Effector CD4-positive, alpha-beta T cell (primary cell): ENCODE data around the gene GOLPH3.

Experiments used
- DNase-seq: peaks from one replicate; pipeline ENCODE4 v3.0.0-alpha.2; 2020

The GOLPH3 gene

DNA sequence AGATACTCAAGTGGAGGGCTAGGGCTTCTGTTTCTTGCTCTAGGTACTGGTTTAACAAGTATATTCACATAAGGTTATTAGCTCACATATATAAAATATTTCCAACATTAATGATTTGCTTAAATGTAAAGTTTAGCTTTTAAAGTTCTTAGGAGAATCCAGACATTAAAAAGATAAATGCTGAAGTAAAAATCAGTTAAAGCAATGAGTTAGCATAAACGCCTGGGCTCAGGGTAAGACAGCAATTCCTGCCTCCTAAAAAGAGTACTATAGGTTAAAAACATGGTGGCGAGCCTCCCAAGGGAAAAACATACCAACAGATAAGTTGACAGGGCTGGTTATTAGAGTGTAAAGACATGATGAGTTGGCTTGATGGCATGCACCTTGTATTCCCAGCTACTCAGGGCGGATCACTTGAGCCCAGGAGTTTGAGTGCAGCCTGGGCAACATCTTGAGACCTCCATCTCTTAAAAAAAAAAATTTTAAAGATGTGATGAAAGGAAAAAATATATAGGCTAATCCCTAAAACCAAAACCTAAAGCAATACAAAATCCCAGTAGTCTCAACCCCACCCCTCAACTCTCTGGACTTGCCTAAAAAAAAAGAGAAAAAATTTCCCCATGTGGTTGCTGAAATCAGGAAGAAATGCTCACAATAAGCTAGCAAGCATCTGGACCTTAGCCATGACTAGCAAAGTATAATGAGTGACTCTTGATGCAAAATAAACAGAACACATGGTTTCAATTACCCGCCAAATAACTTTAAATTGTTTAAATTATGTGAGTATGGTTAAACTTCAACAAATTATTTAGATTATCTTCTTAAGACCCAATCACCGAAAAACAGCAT, 3.6 kb downstream of the GOLPH3 start:
- DNase-seq: no peak

DNA sequence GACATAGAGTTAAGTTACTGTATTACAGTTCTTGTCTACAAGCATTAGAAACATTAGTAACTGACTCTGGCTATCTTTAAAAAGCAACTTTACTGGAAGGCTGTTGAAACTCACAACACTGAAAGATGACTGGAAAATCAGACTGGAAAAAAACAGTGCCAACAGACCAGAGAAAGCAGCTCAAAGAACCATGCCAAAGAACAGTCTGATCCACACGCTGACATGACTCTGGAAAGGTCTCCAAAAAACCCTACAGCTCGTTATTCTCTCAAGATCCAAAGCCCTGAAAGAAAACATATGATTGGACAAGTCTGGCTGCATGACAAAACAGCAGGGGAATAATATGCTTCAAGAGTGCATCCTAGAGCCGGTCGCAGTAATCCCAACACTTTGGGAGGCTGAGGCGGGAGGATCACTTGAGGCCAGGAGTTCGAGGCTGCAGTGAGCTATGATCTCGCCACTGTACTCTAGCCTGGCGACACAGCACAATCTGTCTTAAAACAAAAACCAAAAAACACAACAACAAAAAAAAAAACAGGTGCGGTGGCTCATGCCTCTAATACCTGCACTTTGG, 5.6 kb downstream of the GOLPH3 start:
- DNase-seq: no peak

DNA sequence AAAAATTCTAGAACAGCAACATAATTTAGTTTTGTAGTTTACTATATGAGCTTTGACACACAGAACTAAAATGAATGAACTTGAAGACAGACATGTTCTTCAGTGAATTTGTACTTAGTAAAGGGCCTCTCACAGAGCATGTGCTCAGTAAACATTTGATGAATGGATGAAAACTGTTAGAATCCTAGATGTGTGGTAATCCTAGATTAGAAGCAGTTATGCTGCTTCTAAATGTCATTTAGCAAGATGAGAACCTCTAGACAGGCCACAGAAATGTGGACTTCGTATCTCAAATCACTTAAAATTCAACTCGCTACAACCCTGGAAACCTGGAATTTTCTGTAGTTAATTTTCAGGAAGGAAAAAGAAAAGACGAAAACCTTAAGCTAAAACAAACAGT, 8.5 kb downstream of the GOLPH3 start:
- no peak for DNase-seq

DNA sequence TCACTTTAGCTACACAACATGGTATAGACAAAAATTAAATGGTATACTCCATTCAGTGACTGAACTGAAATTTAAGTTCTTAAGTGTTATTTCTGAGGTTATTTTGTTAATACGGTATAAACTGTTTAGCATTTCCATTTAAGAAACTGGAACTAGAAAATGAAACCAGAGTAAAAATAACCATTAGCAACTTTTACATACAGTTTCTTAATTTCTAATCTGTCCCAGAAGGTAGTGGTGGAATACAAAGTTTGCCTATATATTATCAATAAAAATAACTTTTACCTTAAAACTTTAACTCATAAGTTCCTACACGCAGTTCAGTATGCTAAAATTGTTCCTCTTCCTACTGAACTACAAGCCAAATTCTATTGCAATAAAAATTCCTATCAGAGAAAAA, 10.3 kb downstream of the GOLPH3 start:
- no peak for DNase-seq

DNA sequence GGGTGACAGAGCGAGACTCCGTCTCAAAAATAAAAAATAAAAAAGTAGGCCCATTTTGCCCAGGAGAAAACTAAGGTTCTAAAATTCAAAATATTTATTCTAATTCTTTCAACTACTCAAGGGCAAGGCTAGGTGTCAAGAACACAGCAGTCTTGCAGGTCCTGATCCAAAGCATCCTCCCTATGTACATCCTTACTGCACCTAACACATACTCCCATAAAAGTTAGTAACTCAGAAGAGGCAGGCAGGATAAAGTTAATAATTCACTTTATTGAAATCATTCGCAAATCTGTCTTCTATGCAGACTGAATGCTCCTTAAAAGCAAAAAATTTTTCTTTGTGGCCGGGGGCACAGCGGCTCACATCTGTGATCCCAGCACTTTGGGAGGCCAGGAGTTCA, 11.1 kb downstream of the GOLPH3 start:
- no peak for DNase-seq

DNA sequence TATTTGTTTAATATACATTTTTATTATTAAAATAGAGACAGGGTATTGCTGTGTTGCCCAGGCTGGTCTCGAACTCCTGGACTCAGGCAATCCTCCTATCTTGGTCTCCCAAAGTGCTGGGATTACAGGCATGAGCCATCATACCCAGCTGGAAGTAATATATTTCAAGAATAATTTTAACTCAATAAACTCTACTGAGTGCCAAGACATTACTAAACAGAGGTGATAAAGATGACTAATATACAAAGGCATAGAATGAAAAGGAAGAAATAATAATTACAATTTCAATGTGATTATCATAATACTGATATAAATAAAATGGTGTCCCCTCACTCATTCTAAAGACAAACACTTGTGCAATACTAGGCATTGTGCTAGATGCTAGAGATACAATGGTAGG, 13.9 kb downstream of the GOLPH3 start:
- no peak for DNase-seq

DNA sequence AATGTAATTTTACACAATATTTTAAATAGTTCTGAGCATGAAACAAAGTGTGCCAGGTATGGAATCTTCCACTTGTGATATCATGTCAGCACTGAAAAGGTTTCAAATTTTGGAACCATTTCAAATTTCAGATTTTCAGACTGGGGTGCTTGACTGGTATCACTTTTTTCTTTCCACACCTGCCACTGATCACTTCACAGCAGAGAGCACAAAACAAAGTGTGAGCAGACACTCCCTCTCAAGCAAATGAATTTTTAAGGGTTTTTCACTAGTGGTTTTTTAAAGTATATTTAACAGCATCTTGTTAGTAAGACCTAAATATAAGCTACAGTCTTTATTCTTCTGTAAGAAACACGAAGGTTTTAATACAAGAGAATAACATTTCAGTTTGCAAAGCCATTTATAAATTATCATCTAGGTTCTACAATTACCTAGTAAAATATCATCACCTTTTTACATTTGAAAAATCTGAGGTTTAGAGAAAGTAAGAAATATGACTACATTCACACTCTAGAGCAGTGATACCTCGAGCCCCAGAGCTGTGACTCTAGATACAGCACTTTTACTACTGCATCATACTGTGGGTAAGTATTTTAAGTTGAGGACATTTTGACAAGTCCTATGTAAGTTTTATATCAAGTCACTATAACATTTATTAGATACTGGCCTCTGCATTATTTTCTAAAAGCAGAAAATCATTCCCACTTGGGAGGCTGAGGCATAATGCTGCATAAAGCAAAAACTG, 14.6 kb downstream of the GOLPH3 start:
- DNase-seq: no peak

DNA sequence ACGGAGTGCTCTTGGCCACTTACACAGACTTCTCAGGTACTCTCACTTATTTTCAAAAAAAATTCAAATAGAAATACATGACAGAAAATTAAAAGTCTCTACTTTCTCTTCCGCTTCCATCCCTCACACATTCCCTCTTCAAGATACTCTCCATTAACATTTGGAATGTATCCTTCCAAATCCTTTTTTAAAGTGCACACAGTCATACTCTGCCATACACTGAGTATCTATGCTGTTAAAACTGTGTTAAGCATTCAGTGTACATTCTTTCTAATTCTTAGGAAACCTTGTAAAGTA, 15.5 kb downstream of the GOLPH3 start:
- DNase-seq: no peak

DNA sequence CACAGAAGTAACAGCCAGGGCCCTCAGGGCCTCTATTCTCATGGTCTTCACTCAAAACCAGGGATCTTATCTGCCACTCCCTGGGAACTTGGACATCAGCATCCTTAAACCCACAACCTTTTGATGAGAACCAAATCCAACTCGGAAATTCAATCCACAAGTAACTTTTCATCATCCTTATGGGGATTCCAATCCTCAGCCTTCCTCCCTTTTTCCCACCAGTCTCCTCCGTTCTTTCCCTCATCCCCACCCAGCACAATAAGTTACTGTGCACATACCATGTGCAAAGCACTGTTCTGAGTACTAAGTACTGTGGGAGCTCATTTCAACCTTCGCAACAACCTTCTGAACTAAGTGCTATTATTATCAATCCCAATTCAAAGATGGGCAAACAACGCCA, 17.0 kb downstream of the GOLPH3 start:
- DNase-seq: no peak

DNA sequence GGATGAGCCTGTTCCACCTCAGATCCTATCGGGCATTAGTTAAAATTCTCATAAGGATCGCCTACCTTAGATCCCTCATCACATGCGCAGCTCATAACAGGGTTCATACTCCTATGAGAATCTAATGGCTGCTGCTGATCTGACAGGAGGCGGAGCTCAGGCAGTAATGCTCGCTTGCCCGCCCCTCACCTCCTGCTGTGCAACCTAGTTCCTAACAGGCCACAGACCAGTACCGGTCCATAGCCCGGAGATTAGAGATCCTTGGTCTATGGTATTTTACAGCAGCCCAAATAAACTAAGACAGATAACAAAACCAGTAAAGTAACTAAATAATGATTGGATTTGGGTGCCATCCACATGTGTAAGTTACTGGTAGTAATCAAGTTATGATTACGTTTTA, 17.5 kb downstream of the GOLPH3 start:
- no peak for DNase-seq

DNA sequence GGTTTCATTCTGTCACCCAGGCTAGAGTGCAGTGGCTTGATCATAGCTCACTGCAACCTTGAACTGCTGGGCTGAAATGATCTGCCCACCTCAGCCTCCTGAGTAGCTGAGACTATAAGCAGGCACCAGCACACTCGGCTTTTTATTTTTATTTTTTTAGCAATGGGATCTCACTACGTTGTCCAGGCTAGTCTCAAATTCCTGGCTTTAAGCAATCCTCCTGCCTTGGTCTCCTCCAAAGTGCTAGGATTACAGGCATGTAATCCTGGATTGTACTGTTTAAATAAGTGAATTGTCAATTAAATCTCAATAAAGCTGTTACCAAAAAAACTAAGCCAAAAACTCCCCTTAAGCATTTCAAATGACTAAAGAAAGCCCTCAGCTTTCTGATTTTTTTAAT, 18.9 kb downstream of the GOLPH3 start:
- DNase-seq: no peak

DNA sequence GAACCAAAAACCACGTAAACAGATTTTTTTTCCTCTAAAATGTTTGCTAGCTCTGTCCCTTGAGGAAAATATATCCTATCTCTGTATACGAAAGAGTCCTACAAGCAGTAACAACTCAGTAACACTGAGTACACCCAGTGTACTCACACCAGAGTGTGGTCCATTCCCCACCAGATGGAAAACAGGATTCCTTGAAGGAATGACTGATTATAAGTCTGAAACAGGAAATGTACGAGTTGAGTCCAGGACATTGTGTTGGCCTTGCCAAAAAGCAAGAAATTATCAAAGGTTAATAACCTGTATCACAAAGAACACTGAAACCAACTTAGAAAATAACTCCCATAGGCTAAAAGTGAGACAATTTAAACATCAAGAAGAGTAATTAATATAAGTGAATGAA, 20.4 kb downstream of the GOLPH3 start:
- no peak for DNase-seq

DNA sequence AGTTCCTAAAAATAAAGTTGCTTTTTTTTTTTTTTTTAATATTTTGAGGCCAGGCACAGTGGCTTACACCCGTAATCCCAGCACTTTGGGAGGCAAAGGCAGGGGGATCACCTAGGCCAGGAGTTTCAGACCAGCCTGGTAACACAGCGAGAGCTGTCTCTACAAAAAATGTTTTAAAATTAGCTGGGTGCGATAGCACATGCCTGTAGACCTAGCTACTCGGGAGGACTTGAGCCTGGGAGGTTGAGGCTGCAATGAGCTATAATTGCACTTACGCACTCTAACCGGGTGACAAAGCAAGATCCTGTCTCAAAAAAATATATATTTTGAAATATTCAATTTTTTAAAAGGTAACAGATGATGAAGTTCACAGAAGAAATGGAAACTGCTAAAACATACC, 22.9 kb downstream of the GOLPH3 start:
- DNase-seq: no peak

DNA sequence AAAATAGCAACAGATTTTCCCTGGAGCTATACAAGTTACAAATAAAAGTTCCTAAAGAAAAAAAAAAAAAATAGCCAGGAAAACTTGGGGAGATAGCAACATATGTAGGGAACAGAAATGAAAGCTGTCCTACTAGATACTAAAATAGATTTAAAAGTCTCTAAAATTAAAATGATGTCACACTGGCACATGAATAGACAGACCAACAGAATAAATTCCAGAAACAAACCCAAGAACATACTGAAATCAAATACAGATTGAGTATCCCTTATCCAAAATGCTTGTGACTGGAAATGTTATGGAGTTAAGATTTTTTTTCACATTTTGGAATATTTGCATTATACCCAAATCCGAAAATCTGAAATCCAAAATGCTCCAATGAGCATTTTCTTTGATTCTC, 23.8 kb downstream of the GOLPH3 start:
- no peak for DNase-seq

DNA sequence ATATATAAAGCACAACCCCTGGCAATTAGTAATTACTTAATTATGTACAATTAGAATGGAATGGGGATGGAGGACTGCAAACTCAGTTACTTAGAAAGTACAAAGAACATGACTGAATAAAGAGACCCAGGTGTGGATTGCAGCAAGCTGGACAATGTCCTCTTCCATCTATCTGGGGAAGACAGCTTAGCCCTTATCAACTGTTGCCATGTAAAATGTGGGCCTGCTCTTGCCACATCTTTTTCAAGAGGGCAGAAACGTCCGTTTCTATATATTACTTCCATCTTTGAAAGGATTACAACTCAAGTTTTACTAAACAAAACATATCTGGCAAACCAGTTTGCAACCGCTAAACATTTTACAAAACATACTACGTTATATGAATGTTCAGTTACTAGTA, 26.2 kb downstream of the GOLPH3 start:
- DNase-seq: no peak

DNA sequence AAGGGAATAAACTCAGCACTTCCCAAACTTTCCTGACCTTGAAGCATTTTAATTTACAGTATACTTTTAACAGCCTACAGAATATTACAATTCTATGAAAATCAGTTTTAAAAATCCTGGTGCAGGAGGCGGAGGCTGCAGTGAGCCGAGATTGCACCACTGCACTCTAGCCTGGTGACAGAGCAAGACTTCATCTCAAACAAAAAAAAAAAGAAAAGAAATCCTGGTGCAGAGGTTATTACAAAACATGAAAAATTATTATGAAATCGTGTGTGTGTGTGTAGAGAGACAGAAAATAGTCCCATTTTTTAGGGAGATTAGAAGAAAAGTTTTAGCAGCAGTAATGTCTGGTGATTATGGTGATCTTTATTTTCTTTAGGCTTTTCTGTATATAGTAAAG, 26.9 kb downstream of the GOLPH3 start:
- no peak for DNase-seq

DNA sequence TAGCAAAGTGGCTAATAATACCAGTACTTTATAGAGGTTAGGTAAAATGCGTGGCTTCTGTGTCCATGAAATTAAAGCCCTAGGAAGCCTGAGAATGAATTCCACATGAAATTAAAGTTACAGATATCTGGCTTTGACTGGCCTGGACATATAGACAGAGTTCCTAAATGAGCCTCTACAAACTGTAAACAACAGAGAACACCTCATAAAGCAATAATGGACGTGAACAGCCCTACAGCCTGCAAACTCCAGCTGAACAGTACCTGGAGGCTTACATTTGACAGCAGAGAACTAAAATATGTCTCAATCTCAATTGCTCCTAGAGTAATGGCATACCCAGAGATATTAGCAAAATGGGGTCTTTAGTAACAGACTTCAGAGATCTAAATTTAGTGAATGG, 28.7 kb downstream of the GOLPH3 start:
- DNase-seq: no peak

DNA sequence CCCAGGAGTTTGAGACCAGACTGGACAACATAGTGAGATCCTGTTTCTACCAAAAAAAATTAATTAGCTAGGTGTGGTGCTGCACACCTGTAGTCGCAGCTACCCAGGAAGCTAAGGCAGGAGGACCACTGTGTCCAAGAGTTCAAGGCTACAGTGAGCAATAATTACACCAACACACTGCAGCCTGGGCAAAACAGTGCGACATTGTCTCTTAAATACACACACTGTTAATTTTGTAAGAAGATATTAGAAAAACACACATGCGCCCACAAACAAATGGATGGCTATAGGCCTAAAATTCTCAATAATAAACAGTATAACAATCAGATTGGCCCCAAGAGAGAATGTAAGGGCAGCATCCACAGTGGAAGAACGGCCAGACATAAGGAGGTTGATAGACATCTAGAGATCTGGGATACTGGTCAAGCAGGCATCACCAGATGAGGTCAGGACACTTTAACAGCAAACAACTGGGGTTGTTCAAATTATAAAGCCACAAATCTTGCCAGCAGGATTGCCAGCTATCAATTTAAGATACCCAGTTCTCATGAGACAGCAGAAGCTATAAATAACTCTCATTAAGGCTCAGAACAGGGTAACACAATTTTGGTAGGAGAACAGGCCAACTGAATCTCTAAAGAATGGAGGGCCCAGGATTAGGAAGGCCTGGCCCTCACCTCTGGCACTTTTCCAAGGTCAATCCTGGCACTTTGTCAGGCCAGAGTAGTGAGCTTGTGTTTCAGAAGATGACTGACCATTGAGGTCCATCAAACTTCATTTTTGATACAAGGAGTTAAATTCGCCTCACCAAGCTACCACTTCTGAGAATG, 29.5 kb downstream of the GOLPH3 start:
- no peak for DNase-seq

DNA sequence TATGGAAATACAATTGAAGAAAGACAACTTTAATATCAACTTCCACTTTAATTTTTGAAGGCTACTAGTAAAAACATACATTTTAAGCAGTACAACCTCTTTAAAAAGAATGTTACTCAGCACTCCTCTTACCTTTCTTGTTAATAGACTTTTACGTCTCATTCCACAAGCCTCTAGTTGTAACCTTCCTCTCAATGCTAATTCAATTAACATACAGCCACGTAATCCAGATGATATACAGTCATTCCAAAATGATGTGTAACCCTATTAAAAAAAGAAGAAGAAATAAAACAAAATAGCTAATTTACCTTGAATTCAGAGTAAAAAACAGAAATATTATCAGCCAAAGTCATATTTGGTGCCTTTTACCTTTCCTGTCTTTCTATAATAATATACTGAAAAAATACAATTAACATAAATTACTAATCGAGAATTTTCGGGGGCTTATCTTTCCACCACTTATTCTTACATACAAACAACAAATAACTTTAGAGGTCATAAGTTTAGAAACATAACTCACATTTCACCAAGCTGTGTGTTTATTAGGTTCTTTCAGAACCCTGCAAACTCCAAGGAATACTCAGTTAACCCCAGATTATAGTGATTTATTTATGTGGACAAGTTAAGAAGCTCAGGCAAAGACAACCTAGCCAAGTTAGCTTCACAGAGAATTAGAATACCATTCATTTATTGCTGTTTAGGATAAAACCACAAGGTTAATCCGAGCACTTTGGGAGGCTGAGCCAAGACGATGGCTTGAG, 30.3 kb downstream of the GOLPH3 start:
- no peak for DNase-seq

DNA sequence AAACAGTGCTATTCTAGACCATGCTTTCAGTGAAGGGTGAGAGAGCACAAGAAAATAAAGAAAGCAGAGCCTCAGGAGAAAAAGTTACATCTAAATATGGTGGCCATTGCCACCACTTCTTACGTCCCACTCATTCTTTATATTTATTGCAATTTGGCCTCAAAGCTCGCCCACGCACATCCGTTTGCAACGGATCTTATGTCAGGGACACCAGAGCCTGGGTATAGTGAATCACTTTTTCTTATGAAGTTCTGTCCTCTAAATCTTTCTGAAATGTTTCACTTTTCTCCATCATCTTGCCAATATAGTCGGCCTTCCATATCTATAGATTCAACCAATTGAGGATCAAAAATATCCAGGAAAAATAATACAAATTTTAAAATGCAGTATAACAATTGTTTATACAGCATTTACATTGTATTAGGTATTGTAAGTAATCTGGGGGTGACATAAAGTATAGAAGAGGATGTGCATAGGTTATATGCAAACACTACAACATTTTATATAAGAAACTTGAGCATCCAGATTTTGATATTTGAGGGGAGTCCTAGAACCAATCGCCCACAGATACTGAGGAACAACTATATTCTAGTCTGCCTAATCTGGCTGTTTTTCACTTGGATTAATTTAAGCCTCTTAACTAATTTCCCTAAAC, 35.2 kb downstream of the GOLPH3 start:
- DNase-seq: peak; percentile 11

DNA sequence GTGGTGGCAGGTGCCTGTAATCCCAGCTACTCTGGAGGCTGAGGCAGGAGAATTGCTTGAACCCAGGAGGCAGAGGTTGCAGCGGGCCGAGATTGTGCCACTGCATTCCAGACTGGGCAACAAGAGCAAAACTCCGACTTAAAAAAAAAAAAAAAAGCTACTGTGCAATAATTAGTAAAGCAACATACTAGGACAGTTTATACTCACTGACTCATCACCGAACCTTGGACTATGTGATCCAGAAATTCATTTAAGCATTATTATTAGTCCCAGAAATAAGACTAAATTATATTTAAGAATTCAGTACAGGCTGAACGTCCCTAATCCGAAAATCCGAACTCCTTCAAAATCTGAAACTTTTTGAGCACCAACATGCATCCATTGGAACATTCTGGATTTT, 37.8 kb downstream of the GOLPH3 start:
- no peak for DNase-seq

DNA sequence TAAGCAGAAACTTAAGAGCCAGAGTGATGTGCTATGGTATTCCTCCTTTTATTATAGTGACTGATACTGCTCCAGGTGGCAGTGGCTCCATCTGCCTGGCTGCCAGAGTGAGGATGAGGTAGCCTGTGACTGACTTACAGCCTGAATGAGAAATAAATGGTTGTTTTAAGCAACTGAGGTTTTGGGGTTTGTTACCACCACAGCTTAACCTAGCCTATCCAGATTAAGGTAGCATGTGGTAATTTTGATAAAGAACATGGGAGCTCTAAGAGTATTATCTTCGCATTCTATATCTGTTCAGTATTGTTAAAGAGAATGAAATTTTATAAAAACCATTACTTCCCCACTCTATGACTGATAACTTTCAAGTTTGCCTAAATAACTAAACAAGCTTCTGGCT, 39.0 kb downstream of the GOLPH3 start:
- no peak for DNase-seq
